HepG2 (cell line): ENCODE results near the gene ZNF444. TPM values are rescaled to one million over a fixed set of nuclear protein-coding genes. Genes with fewer than 3 reads are reported as not detected.
A peak's percentile ranks its signal among the peaks of the same experiment; 100 is the strongest.

ENCODE experiments used
- FOXA3 ChIP-seq: IDR thresholded peaks from 2 replicates; pipeline ENCODE4 v1.6.1; 2016; ENCODE audit warnings: missing genetic modification reagents, missing compliant biosample characterization
- GMEB1 ChIP-seq: sonication (generic); formaldehyde crosslinking; IDR thresholded peaks from 2 replicates; pipeline ENCODE4 v1.5.1; 2020; ENCODE audit warnings: missing genetic modification reagents, mild to moderate bottlenecking, borderline replicate concordance
- MEIS2 ChIP-seq: sonication (generic); formaldehyde crosslinking; IDR thresholded peaks from 2 replicates; pipeline ENCODE4 v1.9.0; 2021; ENCODE audit warnings: mild to moderate bottlenecking, missing genetic modification reagents
- MLXIP ChIP-seq: sonication (generic); formaldehyde crosslinking; IDR thresholded peaks from 2 replicates; pipeline ENCODE4 v1.9.0; 2021; ENCODE audit warnings: missing genetic modification reagents, borderline replicate concordance
- PBX2 ChIP-seq: IDR thresholded peaks from 2 replicates; pipeline ENCODE4 v1.6.1; 2016; ENCODE audit warnings: control low read depth
- REST ChIP-seq, 2 experiments: IDR thresholded peaks; 2 replicates each; pipeline ENCODE4 v1.6.1; 2011 to 2012; ENCODE audit warnings: low read length in 2 of 2, borderline replicate concordance in 1 of 2, low read depth in 1 of 2, mild to moderate bottlenecking in 1 of 2, moderate library complexity in 1 of 2
- ZNF264 ChIP-seq: sonication (generic); formaldehyde crosslinking; IDR thresholded peaks from 2 replicates; pipeline ENCODE4 v1.4.0; 2020; ENCODE audit warnings: missing genetic modification reagents
- ZNF275 ChIP-seq: sonication (generic); formaldehyde crosslinking; IDR thresholded peaks from 2 replicates; pipeline ENCODE4 v1.8.0; 2022; ENCODE audit warnings: missing genetic modification reagents, mild to moderate bottlenecking, inconsistent platforms, borderline replicate concordance
- ZNF326 ChIP-seq: sonication (generic); formaldehyde crosslinking; IDR thresholded peaks from 2 replicates; pipeline ENCODE4 v1.4.0; 2020; ENCODE audit warnings: missing genetic modification reagents, borderline replicate concordance
- ZNF343 ChIP-seq: sonication (generic); formaldehyde crosslinking; IDR thresholded peaks from 2 replicates; pipeline ENCODE4 v1.4.0; 2020; ENCODE audit warnings: mild to moderate bottlenecking, missing genetic modification reagents
- ZNF362 ChIP-seq: sonication (generic); formaldehyde crosslinking; IDR thresholded peaks from 2 replicates; pipeline ENCODE4 v1.4.0; 2020; ENCODE audit warnings: missing genetic modification reagents, mild to moderate bottlenecking, borderline replicate concordance
- ZNF382 ChIP-seq: sonication (generic); formaldehyde crosslinking; IDR thresholded peaks from 2 replicates; pipeline ENCODE4 v1.5.0; 2020; ENCODE audit warnings: missing genetic modification reagents, mild to moderate bottlenecking, borderline replicate concordance
- ZNF629 ChIP-seq: sonication (generic); formaldehyde crosslinking; conservative IDR thresholded peaks from 2 replicates; pipeline ENCODE4 v1.5.0; 2020; ENCODE audit warnings: missing genetic modification reagents
- ZNF883 ChIP-seq: sonication (generic); formaldehyde crosslinking; IDR thresholded peaks from 2 replicates; pipeline ENCODE4 v1.5.1; 2020; ENCODE audit warnings: mild to moderate bottlenecking, missing genetic modification reagents; ENCODE audit errors: not compliant biosample characterization
- ZSCAN20 ChIP-seq: sonication (generic); formaldehyde crosslinking; IDR thresholded peaks from 2 replicates; pipeline ENCODE4 v1.4.0; 2020; ENCODE audit warnings: missing genetic modification reagents, mild to moderate bottlenecking, borderline replicate concordance
- ZSCAN21 ChIP-seq: sonication (generic); formaldehyde crosslinking; IDR thresholded peaks from 2 replicates; pipeline ENCODE4 v1.8.0; 2022; ENCODE audit warnings: mild to moderate bottlenecking, missing genetic modification reagents, moderate library complexity, borderline replicate concordance
- ZSCAN31 ChIP-seq: sonication (generic); formaldehyde crosslinking; IDR thresholded peaks from 2 replicates; pipeline ENCODE4 v1.5.0; 2020; ENCODE audit warnings: low read depth, mild to moderate bottlenecking, missing genetic modification reagents
- polyA plus RNA-seq, 8 experiments: library from polyadenylated mRNA; depleted of rRNA in 3 of 8; stranded (reverse) in 7 of 8; unstranded in 1 of 8; fragments of >200 nt; fragmentation: Illumina TruSeq in 4 of 8; extraction: Trizol in 4 of 8; gene quantifications; 2 replicates each; pipeline versions ENCODE4 v1.2.1 to v1.2.3, GENCODE V29; 2011 to 2016; ENCODE audit warnings: low read depth in 4 of 8, missing spikeins in 1 of 8, mixed read lengths in 1 of 8; ENCODE audit not compliant: insufficient read depth in 1 of 8
- total RNA-seq, 5 experiments: library from RNA; depleted of rRNA; stranded (reverse); fragments of >200 nt; fragmentation: Illumina TruSeq; extraction: Trizol; gene quantifications; 2 replicates each; pipeline ENCODE4 v1.2.3, GENCODE V29; 2016; ENCODE audit warnings: low read depth in 1 of 5

ZNF444 gene
- total and polyA plus RNA-seq, 2 of the 13 experiments (the other 11 are each of a cell fraction or from before 2014, with no cell fraction given), result 27.4 to 30.3 TPM

- TF ChIP-seq ZNF883 (CRISPR knock-in tag) (peak; percentile 37), MEIS2 (peak; percentile 33; the same call in 1 of the 2 replicates), ZNF264 (CRISPR knock-in tag) (no peak), ZNF382 (CRISPR knock-in tag) (no peak), GMEB1 (no peak; the same call in 1 of the 2 replicates), ZSCAN20 (CRISPR knock-in tag) (no peak), REST (IDR thresholded peaks at IDR 0.05; ENCODE audit: borderline replicate concordance in 1 of 2, low read depth in 1 of 2, low read length in 2 of 2) (peak in 1 of 2 experiments; percentile 47; a peak in 1 of 4 replicates), ZNF343 (CRISPR knock-in tag) (no peak), FOXA3 (CRISPR knock-in tag) (peak; percentile 54), ZNF362 (CRISPR knock-in tag) (no peak; the same call in 1 of the 2 replicates), ZNF629 (CRISPR knock-in tag) (peak; percentile 25; the same call in 1 of the 2 replicates), MLXIP (CRISPR knock-in tag) (no peak), PBX2 (CRISPR knock-in tag) (0 out of 2 replicates have a peak, but pooled peaks have one; percentile 27), ZSCAN21 (0 out of 2 replicates have a peak, but pooled peaks have one; percentile 37), ZNF275 (CRISPR knock-in tag) (no peak), ZSCAN31 (CRISPR knock-in tag) (no peak), ZNF326 (no peak)
These were observed 29.2 kb downstream of the ZNF444 start (continued) for GRCh38 chr19:56170261-56170660.
